ENCODE measurements around the gene ARID1B.

The ARID1B gene

GRCh38 chr6:157246771-157247484 lies 469.8 kb downstream of the ARID1B start:
- Histone ChIP-seq H3K4me3 (ENCODE audit: low read length) (no peak overlapping the region), H3K36me3 (ENCODE audit: insufficient read depth, low read length) (no peaks in the 10 kb centered on the region), H3K27me3 (ENCODE audit: insufficient read depth, low read length) (no peaks in the 10 kb centered on the region), H2AFZ (ENCODE audit: low read depth, low read length) (no peak overlapping the region), H3K9me3 (ENCODE audit: low read length) (no peaks in the 10 kb centered on the region), H3K4me1 (ENCODE audit: insufficient read depth, low read length) (no peaks in the 10 kb centered on the region)

DNA sequence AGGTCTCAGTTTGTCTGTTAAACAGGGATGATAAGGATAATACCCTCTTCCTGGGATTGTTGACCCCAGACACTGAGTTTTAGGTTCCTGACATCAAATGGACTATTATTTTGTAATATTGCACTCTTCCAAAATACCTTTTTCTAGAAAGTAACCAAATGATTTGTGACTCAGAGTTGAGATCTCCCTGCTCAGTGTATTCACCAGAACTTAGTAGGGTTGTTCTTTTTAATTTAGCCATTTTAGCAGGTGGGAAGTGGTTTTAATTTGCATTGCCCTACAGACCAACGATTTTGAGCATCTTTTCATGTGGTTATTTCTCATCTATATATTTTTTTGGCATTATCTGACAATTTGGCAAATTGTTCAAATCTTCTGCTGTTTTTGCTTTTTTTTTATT lies 471.1 kb downstream of the ARID1B start:
- H3K36me3 ChIP-seq (ENCODE audit: insufficient read depth, low read length), result no peaks in the 10 kb centered on the region
- H3K27me3 ChIP-seq (ENCODE audit: insufficient read depth, low read length), result no peaks in the 10 kb centered on the region
- H3K4me1 ChIP-seq (ENCODE audit: insufficient read depth, low read length), result no peaks in the 10 kb centered on the region
- no peaks in the 10 kb centered on the region for H3K9me3 ChIP-seq (ENCODE audit: low read length)
- no peak overlapping the region for H3K4me3 ChIP-seq (ENCODE audit: low read length)
- no peak overlapping the region for H2AFZ ChIP-seq (ENCODE audit: low read depth, low read length)

- Histone ChIP-seq H3K9me3 (ENCODE audit: low read length) (no peaks in the 10 kb centered on the region), H3K4me3 (ENCODE audit: low read length) (no peak overlapping the region), H2AFZ (ENCODE audit: low read depth, low read length) (no peak overlapping the region), H3K27me3 (ENCODE audit: insufficient read depth, low read length) (peaks cover 2% of the 10 kb centered on the region), H3K36me3 (ENCODE audit: insufficient read depth, low read length) (no peaks in the 10 kb centered on the region), H3K4me1 (ENCODE audit: insufficient read depth, low read length) (no peaks in the 10 kb centered on the region)
These were observed 472.6 kb downstream of the ARID1B start for GRCh38 chr6:157249826-157250225.

- H2AFZ ChIP-seq (ENCODE audit: low read depth, low read length), result no peak overlapping the region
- peaks cover 6% of the 10 kb centered on the region for H3K27me3 ChIP-seq (ENCODE audit: insufficient read depth, low read length)
- no peaks in the 10 kb centered on the region for H3K9me3 ChIP-seq (ENCODE audit: low read length)
- H3K4me3 ChIP-seq (ENCODE audit: low read length), result no peak overlapping the region
- no peaks in the 10 kb centered on the region for H3K36me3 ChIP-seq (ENCODE audit: insufficient read depth, low read length)
- H3K4me1 ChIP-seq (ENCODE audit: insufficient read depth, low read length), result no peaks in the 10 kb centered on the region
These were observed 474.5 kb downstream of the ARID1B start for GRCh38 chr6:157251586-157252247.

DNA sequence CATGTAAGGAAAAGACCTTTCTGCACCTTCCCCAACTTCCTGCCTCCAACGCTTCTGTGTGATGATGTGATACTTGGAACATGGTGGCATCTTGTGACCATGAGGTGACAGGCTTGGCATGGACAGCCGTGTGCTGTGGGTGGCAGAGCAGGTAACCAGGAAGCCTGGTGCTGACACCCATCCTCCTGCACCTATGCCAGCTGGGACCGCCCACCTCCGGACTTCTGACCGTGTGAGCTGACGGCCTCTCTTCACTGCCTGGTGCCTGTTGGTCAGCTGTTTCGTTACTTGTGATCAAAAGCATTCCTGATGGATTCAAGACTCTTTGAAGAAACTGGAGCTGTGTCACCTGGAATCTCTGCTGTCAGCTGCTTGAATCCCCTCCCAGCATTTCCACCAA lies 475.8 kb downstream of the ARID1B start:
- Histone ChIP-seq H3K4me1 (ENCODE audit: insufficient read depth, low read length) (no peaks in the 10 kb centered on the region), H3K27me3 (ENCODE audit: insufficient read depth, low read length) (peaks cover 6% of the 10 kb centered on the region), H3K36me3 (ENCODE audit: insufficient read depth, low read length) (no peaks in the 10 kb centered on the region), H2AFZ (ENCODE audit: low read depth, low read length) (no peak overlapping the region), H3K4me3 (ENCODE audit: low read length) (no peak overlapping the region), H3K9me3 (ENCODE audit: low read length) (no peaks in the 10 kb centered on the region)

GRCh38 chr6:157253699-157254098 lies 476.5 kb downstream of the ARID1B start:
- no peak overlapping the region for H3K4me3 ChIP-seq (ENCODE audit: low read length)
- no peaks in the 10 kb centered on the region for H3K4me1 ChIP-seq (ENCODE audit: insufficient read depth, low read length)
- peaks cover 6% of the 10 kb centered on the region for H3K27me3 ChIP-seq (ENCODE audit: insufficient read depth, low read length)
- H3K9me3 ChIP-seq (ENCODE audit: low read length), result no peaks in the 10 kb centered on the region
- H3K36me3 ChIP-seq (ENCODE audit: insufficient read depth, low read length), result no peaks in the 10 kb centered on the region
- no peak overlapping the region for H2AFZ ChIP-seq (ENCODE audit: low read depth, low read length)

DNA sequence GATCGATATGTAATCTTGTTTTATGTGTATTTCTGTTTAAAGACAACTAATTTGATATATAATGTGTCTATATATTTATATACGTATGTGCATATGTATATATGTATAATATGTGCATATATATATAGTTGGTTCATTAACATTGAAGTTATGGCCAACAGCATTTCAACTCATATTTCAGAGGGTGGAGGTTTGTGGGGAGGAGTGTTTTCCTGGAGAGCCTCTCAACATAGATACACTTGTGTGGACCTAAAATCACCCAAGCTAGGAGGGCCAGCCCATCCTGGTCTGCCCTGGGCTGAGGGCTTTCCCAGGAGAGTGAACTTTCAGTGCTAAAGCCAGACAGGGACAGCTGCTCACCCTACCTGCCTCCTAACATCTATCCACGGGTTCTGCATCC lies 477.4 kb downstream of the ARID1B start:
- no peak overlapping the region for H2AFZ ChIP-seq (ENCODE audit: low read depth, low read length)
- H3K4me1 ChIP-seq (ENCODE audit: insufficient read depth, low read length), result no peaks in the 10 kb centered on the region
- H3K4me3 ChIP-seq (ENCODE audit: low read length), result no peak overlapping the region
- no peaks in the 10 kb centered on the region for H3K9me3 ChIP-seq (ENCODE audit: low read length)
- peaks cover 6% of the 10 kb centered on the region for H3K27me3 ChIP-seq (ENCODE audit: insufficient read depth, low read length)
- H3K36me3 ChIP-seq (ENCODE audit: insufficient read depth, low read length), result no peaks in the 10 kb centered on the region

GRCh38 chr6:157255079-157255478 lies 477.9 kb downstream of the ARID1B start:
- Histone ChIP-seq H3K4me1 (ENCODE audit: insufficient read depth, low read length) (no peaks in the 10 kb centered on the region), H3K36me3 (ENCODE audit: insufficient read depth, low read length) (no peaks in the 10 kb centered on the region), H3K4me3 (ENCODE audit: low read length) (no peak overlapping the region), H3K27me3 (ENCODE audit: insufficient read depth, low read length) (peaks cover 6% of the 10 kb centered on the region), H3K9me3 (ENCODE audit: low read length) (no peaks in the 10 kb centered on the region), H2AFZ (ENCODE audit: low read depth, low read length) (no peak overlapping the region)

GRCh38 chr6:157258878-157259277 lies 481.7 kb downstream of the ARID1B start:
- Histone ChIP-seq H2AFZ (ENCODE audit: low read depth, low read length) (no peak overlapping the region), H3K27me3 (ENCODE audit: insufficient read depth, low read length) (peaks cover 6% of the 10 kb centered on the region), H3K9me3 (ENCODE audit: low read length) (no peaks in the 10 kb centered on the region), H3K4me1 (ENCODE audit: insufficient read depth, low read length) (no peaks in the 10 kb centered on the region), H3K36me3 (ENCODE audit: insufficient read depth, low read length) (no peaks in the 10 kb centered on the region), H3K4me3 (ENCODE audit: low read length) (no peak overlapping the region)

DNA sequence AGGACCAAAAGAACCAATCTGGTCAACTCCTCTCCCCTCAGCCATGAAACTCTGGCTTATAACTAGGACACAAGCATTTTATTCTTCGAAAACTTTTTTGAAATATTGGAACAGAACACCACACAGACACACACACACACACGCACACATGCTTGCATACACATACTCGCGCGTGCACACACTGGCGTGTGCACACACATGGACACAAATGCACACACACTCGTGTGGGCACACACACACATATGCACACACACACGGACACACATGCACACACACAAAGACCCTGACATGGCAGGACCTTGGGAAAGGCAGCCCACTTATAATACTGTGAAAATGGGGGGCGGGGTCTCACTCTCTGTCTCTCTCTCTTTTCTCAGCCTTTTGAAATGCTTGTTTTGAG lies 482.3 kb downstream of the ARID1B start:
- H3K9me3 ChIP-seq (ENCODE audit: low read length), result no peaks in the 10 kb centered on the region
- H3K4me1 ChIP-seq (ENCODE audit: insufficient read depth, low read length), result no peaks in the 10 kb centered on the region
- no peak overlapping the region for H3K4me3 ChIP-seq (ENCODE audit: low read length)
- no peak overlapping the region for H2AFZ ChIP-seq (ENCODE audit: low read depth, low read length)
- no peaks in the 10 kb centered on the region for H3K36me3 ChIP-seq (ENCODE audit: insufficient read depth, low read length)
- peaks cover 6% of the 10 kb centered on the region for H3K27me3 ChIP-seq (ENCODE audit: insufficient read depth, low read length)
